ENCODE measurements around the gene SIGLEC12.

DNA sequence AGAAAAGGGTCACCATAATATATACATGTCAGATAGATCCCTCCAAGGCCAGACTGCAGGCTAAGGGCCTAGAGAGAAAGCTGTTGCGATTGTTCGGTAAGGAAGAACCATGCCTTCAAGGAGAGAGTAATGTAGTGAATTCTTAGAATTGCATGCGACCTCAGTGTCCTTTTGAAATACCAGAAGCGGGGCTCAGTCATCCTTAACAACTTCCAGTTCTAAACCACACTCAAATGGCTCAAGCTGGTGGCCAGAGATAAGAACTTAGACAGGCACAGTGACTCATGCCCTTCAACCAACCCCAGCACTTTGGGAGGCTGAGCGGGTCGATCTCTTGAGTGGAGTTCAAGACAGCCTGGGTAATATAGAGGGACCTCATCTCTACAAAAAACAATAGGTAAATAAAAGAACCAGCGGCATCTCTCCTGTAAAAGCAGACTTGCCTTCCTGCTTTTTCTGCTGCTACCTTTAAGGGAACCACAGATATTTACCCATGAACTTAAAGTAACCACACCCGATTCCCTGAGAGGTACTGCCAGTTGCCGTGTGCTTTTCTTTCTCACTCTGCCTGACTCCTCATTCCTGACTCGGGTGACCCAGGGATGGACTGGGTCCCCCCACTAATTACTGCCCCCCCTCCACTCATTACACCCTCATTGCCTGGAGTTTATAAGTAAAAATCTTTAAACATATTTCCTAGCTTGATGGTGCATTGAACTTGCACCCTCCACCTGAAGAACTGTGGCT, 45.2 kb upstream of the SIGLEC12 start:
- TF ChIP-seq, protein P1, sequence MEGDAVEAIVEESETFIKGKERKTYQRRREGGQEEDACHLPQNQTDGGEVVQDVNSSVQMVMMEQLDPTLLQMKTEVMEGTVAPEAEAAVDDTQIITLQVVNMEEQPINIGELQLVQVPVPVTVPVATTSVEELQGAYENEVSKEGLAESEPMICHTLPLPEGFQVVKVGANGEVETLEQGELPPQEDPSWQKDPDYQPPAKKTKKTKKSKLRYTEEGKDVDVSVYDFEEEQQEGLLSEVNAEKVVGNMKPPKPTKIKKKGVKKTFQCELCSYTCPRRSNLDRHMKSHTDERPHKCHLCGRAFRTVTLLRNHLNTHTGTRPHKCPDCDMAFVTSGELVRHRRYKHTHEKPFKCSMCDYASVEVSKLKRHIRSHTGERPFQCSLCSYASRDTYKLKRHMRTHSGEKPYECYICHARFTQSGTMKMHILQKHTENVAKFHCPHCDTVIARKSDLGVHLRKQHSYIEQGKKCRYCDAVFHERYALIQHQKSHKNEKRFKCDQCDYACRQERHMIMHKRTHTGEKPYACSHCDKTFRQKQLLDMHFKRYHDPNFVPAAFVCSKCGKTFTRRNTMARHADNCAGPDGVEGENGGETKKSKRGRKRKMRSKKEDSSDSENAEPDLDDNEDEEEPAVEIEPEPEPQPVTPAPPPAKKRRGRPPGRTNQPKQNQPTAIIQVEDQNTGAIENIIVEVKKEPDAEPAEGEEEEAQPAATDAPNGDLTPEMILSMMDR (IDR thresholded peaks at IDR 0.05) = no peak
- no peak for TF ChIP-seq POLR2A (IDR thresholded peaks at IDR 0.05)

Measured in thyroid gland (tissue), 4 donors.